ENCODE results near the gene SHC2.

SHC2 gene

GRCh38 chr19:460877-461720, at the start of gene SHC2:
Gene SHC2, minus strand, starts transcription at chr19:461033. Its CDS starts 37 bp downstream, at chr19:460996.
- peak; percentile 1 for DNase-seq

GRCh38 chr19:508204-509150, 47.6 kb upstream of the SHC2 start:
- no peak for DNase-seq

- peak; percentile 42 for DNase-seq
Observed at GRCh38 chr19:507286-508203, 46.7 kb upstream of the SHC2 start, which contains the start of gene TPGS1. Gene TPGS1, plus strand, starts transcription at chr19:507497. Its CDS starts 10 bp downstream, at chr19:507507.

- DNase-seq, result peak; percentile 96
Observed at GRCh38 chr19:506404-507285, 45.8 kb upstream of the SHC2 start.

- DNase-seq, result no peak
Observed at GRCh38 chr19:504616-505015, 43.8 kb upstream of the SHC2 start.

- DNase-seq, result no peak
Observed at GRCh38 chr19:501646-502045, 40.8 kb upstream of the SHC2 start.

GRCh38 chr19:498977-499623, 38.3 kb upstream of the SHC2 start:
- DNase-seq, result no peak

GRCh38 chr19:498511-498891, 37.7 kb upstream of the SHC2 start:
- DNase-seq, result no peak

GRCh38 chr19:497869-498510, 37.2 kb upstream of the SHC2 start:
- no peak for DNase-seq

- no peak for DNase-seq
Observed at GRCh38 chr19:497491-497868, 36.6 kb upstream of the SHC2 start.

GRCh38 chr19:496986-497385, 36.2 kb upstream of the SHC2 start:
- DNase-seq, result no peak

GRCh38 chr19:496112-496665, 35.4 kb upstream of the SHC2 start, which contains the start of gene MADCAM1:
Gene MADCAM1, plus strand, starts transcription at chr19:496486. Its CDS starts 14 bp downstream, at chr19:496500.
- DNase-seq, result no peak

GRCh38 chr19:495402-496111, 34.7 kb upstream of the SHC2 start:
- no peak for DNase-seq

GRCh38 chr19:495081-495401, 34.2 kb upstream of the SHC2 start:
- no peak for DNase-seq

- no peak for DNase-seq
Observed at GRCh38 chr19:494171-495080, 33.6 kb upstream of the SHC2 start.

- DNase-seq, result no peak
Observed at GRCh38 chr19:493391-494170, 32.7 kb upstream of the SHC2 start.

GRCh38 chr19:492091-492531, 31.3 kb upstream of the SHC2 start:
- DNase-seq, result no peak

All from NCI-H2227 treated with DMSO at 0.1 percent for 48 hours (cell line).